ENCODE data around the gene ADAP1.

DNA sequence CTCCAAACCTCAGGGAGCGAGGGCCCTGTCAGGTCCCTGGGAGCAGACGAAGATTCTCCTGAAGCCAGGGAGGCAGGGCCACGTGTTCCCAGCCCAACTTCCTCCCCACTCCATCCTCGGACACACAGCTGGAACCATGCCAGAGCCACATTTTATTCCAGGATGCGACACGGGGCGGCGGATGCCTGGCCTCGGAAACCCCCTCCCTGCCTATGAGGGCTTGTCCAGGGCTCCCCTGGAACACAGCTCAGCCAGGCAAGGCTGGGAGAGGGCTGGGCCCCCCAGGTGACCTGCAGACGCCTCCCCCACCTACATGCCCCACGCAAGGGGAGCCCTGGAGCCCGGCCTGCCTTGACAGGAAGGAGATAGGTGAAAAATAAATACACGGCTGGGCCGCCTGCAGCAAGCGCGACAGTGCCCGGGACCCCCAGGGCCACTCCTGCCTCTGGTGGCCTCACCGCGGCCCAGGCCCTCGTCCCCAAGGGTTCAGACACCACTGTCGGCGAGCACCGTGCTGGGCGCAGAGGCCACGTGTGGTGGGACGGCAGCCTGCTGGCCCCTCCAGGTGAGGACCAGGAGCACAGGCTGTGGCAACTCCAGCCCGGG lies 56.6 kb downstream of the ADAP1 start:
- TF ChIP-seq POLR2A (IDR thresholded peaks at IDR 0.05): no peak
- TF ChIP-seq, protein P1, sequence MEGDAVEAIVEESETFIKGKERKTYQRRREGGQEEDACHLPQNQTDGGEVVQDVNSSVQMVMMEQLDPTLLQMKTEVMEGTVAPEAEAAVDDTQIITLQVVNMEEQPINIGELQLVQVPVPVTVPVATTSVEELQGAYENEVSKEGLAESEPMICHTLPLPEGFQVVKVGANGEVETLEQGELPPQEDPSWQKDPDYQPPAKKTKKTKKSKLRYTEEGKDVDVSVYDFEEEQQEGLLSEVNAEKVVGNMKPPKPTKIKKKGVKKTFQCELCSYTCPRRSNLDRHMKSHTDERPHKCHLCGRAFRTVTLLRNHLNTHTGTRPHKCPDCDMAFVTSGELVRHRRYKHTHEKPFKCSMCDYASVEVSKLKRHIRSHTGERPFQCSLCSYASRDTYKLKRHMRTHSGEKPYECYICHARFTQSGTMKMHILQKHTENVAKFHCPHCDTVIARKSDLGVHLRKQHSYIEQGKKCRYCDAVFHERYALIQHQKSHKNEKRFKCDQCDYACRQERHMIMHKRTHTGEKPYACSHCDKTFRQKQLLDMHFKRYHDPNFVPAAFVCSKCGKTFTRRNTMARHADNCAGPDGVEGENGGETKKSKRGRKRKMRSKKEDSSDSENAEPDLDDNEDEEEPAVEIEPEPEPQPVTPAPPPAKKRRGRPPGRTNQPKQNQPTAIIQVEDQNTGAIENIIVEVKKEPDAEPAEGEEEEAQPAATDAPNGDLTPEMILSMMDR (IDR thresholded peaks at IDR 0.05): no peak
- TF ChIP-seq POLR2AphosphoS5 (IDR thresholded peaks at IDR 0.05): no peak
- TF ChIP-seq EP300 (IDR thresholded peaks at IDR 0.05): no peak
